C4-2B (cell line): Measurements from ENCODE around the gene INSM2.

Experiments used
- H3K27ac ChIP-seq: fragments of 450-650 bp; 2 replicates; pipeline ENCODE4 v1.5.1; 2017
- CTCF ChIP-seq: fragments of 450-650 bp; conservative IDR thresholded peaks from 2 replicates; pipeline ENCODE4 v1.5.1; 2017; ENCODE audit warnings: mild to moderate bottlenecking
- ZFX ChIP-seq: fragments of 450-650 bp; IDR thresholded peaks from 2 replicates; pipeline ENCODE4 v1.6.1; 2017

INSM2 gene

DNA sequence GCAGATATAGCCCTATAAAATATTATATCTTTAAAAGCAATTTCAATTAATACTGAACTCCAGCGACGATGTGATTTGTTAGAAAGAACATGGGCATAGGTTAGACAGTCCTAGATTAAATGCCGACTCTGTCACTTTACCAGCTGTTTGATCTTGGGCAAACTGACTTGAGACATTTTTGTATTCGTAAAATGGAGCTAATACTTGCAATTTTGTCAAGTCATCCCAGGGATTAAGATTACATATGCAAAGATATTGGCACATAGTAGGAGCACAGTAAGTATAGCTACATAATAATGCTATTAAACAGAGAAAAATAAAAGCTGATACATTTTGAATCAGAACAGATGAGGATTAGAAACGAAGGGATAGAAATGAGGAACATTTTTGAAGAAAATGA, 9.0 kb downstream of the INSM2 start:
- TF ChIP-seq ZFX = no peak
- TF ChIP-seq CTCF = no peak
- no peak overlapping the region for H3K27ac ChIP-seq

GRCh38 chr14:35549551-35549950, 15.6 kb downstream of the INSM2 start:
- no peak for TF ChIP-seq ZFX
- no peak for TF ChIP-seq CTCF
- H3K27ac ChIP-seq = no peak overlapping the region

DNA sequence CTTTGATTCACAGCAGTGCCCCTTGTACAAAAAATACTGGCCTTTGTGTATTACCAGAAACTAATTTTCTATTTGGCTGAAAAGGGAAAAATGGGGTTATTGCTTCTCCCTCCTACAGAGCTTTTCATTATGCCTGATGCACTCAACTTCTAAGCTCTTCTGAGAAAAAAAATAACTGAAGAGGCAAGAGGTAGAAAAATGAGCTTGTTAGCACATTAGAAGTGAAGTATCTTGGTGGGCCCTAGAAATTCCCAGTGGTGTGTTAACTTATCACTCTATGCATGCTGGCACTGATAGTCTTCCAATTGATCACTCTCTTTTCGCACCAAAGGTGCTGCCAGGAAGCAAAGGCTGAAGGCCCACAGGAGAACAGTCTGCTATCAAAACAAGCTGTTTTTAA, 17.1 kb downstream of the INSM2 start:
- H3K27ac ChIP-seq = no peak overlapping the region
- TF ChIP-seq ZFX = no peak
- no peak for TF ChIP-seq CTCF

DNA sequence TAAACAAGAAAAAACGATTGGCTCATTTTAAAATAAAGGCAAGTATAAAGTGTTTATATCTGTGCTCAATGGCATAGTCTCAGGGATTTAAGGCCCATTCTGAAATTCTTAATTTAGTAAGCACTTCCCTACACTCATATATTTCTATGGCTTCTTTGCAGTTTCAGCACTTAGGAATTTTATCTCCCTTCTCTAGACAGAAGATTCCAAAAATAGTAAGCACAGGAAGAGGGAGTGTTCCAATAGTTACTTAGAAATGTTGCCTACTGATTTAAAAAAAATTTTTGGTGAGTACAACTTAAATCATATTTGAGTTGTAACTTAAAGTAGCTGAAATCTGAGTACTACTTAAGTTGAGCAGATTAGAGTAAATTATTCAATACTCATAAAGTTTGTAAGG, 19.8 kb downstream of the INSM2 start:
- no peak overlapping the region for H3K27ac ChIP-seq
- TF ChIP-seq CTCF = no peak
- no peak for TF ChIP-seq ZFX

DNA sequence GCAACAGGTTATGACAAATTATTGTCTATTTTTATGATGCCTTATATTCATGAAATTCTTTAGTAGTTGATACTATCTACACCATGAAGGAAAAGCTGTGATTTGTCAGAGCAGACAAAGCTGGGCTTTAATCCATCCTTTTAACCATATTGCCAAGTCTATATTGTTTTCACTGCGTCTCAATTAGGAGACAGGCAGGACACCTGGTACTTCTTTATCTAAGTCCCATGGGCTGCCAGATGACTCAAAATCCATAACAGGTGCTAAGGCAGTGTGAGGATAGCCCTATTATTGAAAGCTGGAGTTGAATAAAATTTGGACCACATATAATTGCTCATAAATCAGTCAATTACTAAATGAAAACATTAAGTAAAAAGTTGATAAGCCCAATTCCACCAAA, 22.6 kb downstream of the INSM2 start:
- no peak overlapping the region for H3K27ac ChIP-seq
- TF ChIP-seq ZFX (no peak), CTCF (no peak)

DNA sequence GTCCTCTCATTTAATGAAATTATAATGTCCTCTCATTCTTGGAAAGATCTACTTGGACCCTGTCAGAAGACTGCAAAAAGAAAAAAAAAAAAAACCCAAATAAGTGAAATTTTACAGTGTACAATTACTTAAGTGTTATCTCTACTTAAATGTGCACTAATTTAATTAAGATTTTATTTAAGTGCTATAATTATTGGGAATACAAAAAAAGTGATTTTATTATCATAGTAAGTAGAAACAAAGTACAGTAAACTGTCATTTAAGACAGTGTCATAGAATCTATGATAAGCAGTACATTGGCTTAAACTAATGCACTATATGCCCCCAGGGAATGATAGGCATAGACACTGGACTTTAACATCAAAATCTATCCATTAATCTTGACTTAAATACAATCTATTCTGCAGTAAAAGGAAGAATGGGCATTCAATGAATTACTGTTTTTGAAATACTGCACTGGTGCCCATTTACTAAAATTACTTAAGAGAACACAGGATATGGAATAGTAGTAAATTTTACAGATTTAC, 23.3 kb downstream of the INSM2 start:
- TF ChIP-seq ZFX = no peak
- no peak for TF ChIP-seq CTCF

DNA sequence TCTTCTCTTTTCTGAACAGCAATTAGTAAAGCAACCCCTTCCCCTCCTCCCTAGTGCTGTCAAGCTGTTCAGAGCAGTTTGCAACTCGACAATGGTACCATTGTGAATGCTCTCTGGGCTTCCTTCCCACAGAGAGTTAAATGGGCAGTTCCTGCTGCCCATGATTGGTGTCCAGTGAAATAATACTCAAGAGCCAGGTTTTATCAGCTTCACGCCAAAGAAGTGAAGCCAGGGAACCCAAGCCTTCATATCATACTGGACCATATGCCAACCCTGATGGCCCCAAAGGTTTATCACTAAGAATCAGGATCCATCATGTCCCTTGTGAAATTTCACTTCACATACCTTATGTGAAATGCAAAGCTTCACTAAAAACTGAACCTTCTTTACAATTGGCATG, 24.7 kb downstream of the INSM2 start:
- H3K27ac ChIP-seq = no peak overlapping the region
- no peak for TF ChIP-seq CTCF
- TF ChIP-seq ZFX = no peak

More for the DNA sequence above, 23.3 kb downstream of the INSM2 start:
- no peak overlapping the region for H3K27ac ChIP-seq
